HepG2 (cell line): Measurements from ENCODE around the gene CACNA1G. TPM values are rescaled to one million over a fixed set of nuclear protein-coding genes. Genes with fewer than 3 reads are reported as not detected.
A peak's percentile ranks its signal among the peaks of the same experiment; 100 is the strongest.

ENCODE experiments used
- ARNT2 ChIP-seq: sonication (generic); formaldehyde crosslinking; IDR thresholded peaks from 2 replicates; pipeline ENCODE4 v1.8.0; 2022; ENCODE audit warnings: mild to moderate bottlenecking, low read depth, missing genetic modification reagents, moderate library complexity
- CEBPB ChIP-seq: IDR thresholded peaks from 2 replicates; pipeline ENCODE4 v1.6.1; 2011; ENCODE audit warnings: low read depth, low read length, improper control_type of control experiment, borderline replicate concordance
- DNMT3B ChIP-seq: conservative IDR thresholded peaks from 2 replicates; pipeline ENCODE4 v1.6.1; 2016; ENCODE audit warnings: missing biosample characterization, control low read depth
- DPF2 ChIP-seq: sonication (generic); formaldehyde crosslinking; IDR thresholded peaks from 2 replicates; pipeline ENCODE4 v1.4.0; 2020; ENCODE audit warnings: mild to moderate bottlenecking, low read depth, missing genetic modification reagents, borderline replicate concordance
- EED ChIP-seq: sonication (generic); formaldehyde crosslinking; IDR thresholded peaks from 2 replicates; pipeline ENCODE4 v1.5.0; 2020; ENCODE audit warnings: mild to moderate bottlenecking, missing genetic modification reagents
- EP300 ChIP-seq, 3 experiments: sonication (generic) in 1 of 3; formaldehyde crosslinking in 1 of 3; IDR thresholded peaks; 2 replicates each; pipeline versions ENCODE4 v1.5.1 to v1.6.1; 2011 to 2020; ENCODE audit warnings: low read depth in 2 of 3, low read length in 2 of 3, borderline replicate concordance in 1 of 3, improper control_type of control experiment in 1 of 3, mild to moderate bottlenecking in 1 of 3, missing genetic modification reagents in 1 of 3, moderate library complexity in 1 of 3
- JUND ChIP-seq: sonication (generic); formaldehyde crosslinking; IDR thresholded peaks from 2 replicates; pipeline ENCODE4 v1.8.0; 2022; ENCODE audit warnings: mild to moderate bottlenecking, missing genetic modification reagents
- KAT2B ChIP-seq: fragments of 150-350 bp; IDR thresholded peaks from 2 replicates; pipeline ENCODE4 v1.6.1; 2014; ENCODE audit warnings: low read depth, low read length, borderline replicate concordance
- NR2F2 ChIP-seq: IDR thresholded peaks from 2 replicates; pipeline ENCODE4 v1.6.1; 2012; ENCODE audit warnings: low read depth, inconsistent platforms, borderline replicate concordance
- NRL ChIP-seq: sonication (generic); formaldehyde crosslinking; IDR thresholded peaks from 2 replicates; pipeline ENCODE4 v1.5.0; 2020; ENCODE audit warnings: missing genetic modification reagents, mild to moderate bottlenecking, moderate library complexity, borderline replicate concordance
- POGZ ChIP-seq: sonication (generic); formaldehyde crosslinking; IDR thresholded peaks from 2 replicates; pipeline ENCODE4 v1.4.0; 2020; ENCODE audit warnings: mild to moderate bottlenecking, missing genetic modification reagents
- SIN3B ChIP-seq: fragments of 150-350 bp; IDR thresholded peaks from 2 replicates; pipeline ENCODE4 v1.6.1; 2014; ENCODE audit warnings: low read length
- SOX5 ChIP-seq: IDR thresholded peaks from 2 replicates; pipeline ENCODE4 v1.6.1; 2016; ENCODE audit warnings: borderline replicate concordance
- SSRP1 ChIP-seq: IDR thresholded peaks from 2 replicates; pipeline ENCODE4 v1.6.1; 2016; ENCODE audit warnings: control low read depth
- STAT5B ChIP-seq: sonication (generic); formaldehyde crosslinking; IDR thresholded peaks from 2 replicates; pipeline ENCODE4 v1.4.0; 2020; ENCODE audit warnings: missing genetic modification reagents
- USF2 ChIP-seq, 2 experiments: sonication (generic) in 1 of 2; formaldehyde crosslinking in 1 of 2; IDR thresholded peaks; 2 replicates each; pipeline versions ENCODE4 v1.5.1 to v1.6.1; 2011 to 2020; ENCODE audit warnings: borderline replicate concordance in 1 of 2, low read depth in 1 of 2, low read length in 1 of 2, mild to moderate bottlenecking in 1 of 2, missing genetic modification reagents in 1 of 2, moderate library complexity in 1 of 2
- ZMYM2 ChIP-seq: sonication (generic); formaldehyde crosslinking; IDR thresholded peaks from 2 replicates; pipeline ENCODE4 v1.8.0; 2022; ENCODE audit warnings: mild to moderate bottlenecking, missing genetic modification reagents
- ZNF543 ChIP-seq: sonication (generic); formaldehyde crosslinking; IDR thresholded peaks from 2 replicates; pipeline ENCODE4 v1.4.0; 2020; ENCODE audit warnings: mild to moderate bottlenecking, missing genetic modification reagents
- ZNF660 ChIP-seq: sonication (generic); formaldehyde crosslinking; IDR thresholded peaks from 2 replicates; pipeline ENCODE4 v1.5.1; 2020; ENCODE audit warnings: mild to moderate bottlenecking, low read depth, missing genetic modification reagents, borderline replicate concordance
- ZSCAN22 ChIP-seq: sonication (generic); formaldehyde crosslinking; IDR thresholded peaks from 2 replicates; pipeline ENCODE4 v1.4.0; 2020; ENCODE audit warnings: mild to moderate bottlenecking, missing genetic modification reagents
- polyA plus RNA-seq, 8 experiments: library from polyadenylated mRNA; depleted of rRNA in 3 of 8; stranded (reverse) in 7 of 8; unstranded in 1 of 8; fragments of >200 nt; fragmentation: Illumina TruSeq in 4 of 8; extraction: Trizol in 4 of 8; gene quantifications; 2 replicates each; pipeline versions ENCODE4 v1.2.1 to v1.2.3, GENCODE V29; 2011 to 2016; ENCODE audit warnings: low read depth in 4 of 8, missing spikeins in 1 of 8, mixed read lengths in 1 of 8; ENCODE audit not compliant: insufficient read depth in 1 of 8
- total RNA-seq, 5 experiments: library from RNA; depleted of rRNA; stranded (reverse); fragments of >200 nt; fragmentation: Illumina TruSeq; extraction: Trizol; gene quantifications; 2 replicates each; pipeline ENCODE4 v1.2.3, GENCODE V29; 2016; ENCODE audit warnings: low read depth in 1 of 5
- TF ChIP-seq, protein P1 (sequence below): sonication (generic); formaldehyde crosslinking; IDR thresholded peaks from 2 replicates; pipeline ENCODE4 v1.9.0; 2021; ENCODE audit warnings: mild to moderate bottlenecking, missing genetic modification reagents

Gene CACNA1G
- total and polyA plus RNA-seq, 2 of the 13 experiments (the other 11 are each of a cell fraction or from before 2014, with no cell fraction given), result 0.02 TPM; not detected in 1

- TF ChIP-seq, protein P1, sequence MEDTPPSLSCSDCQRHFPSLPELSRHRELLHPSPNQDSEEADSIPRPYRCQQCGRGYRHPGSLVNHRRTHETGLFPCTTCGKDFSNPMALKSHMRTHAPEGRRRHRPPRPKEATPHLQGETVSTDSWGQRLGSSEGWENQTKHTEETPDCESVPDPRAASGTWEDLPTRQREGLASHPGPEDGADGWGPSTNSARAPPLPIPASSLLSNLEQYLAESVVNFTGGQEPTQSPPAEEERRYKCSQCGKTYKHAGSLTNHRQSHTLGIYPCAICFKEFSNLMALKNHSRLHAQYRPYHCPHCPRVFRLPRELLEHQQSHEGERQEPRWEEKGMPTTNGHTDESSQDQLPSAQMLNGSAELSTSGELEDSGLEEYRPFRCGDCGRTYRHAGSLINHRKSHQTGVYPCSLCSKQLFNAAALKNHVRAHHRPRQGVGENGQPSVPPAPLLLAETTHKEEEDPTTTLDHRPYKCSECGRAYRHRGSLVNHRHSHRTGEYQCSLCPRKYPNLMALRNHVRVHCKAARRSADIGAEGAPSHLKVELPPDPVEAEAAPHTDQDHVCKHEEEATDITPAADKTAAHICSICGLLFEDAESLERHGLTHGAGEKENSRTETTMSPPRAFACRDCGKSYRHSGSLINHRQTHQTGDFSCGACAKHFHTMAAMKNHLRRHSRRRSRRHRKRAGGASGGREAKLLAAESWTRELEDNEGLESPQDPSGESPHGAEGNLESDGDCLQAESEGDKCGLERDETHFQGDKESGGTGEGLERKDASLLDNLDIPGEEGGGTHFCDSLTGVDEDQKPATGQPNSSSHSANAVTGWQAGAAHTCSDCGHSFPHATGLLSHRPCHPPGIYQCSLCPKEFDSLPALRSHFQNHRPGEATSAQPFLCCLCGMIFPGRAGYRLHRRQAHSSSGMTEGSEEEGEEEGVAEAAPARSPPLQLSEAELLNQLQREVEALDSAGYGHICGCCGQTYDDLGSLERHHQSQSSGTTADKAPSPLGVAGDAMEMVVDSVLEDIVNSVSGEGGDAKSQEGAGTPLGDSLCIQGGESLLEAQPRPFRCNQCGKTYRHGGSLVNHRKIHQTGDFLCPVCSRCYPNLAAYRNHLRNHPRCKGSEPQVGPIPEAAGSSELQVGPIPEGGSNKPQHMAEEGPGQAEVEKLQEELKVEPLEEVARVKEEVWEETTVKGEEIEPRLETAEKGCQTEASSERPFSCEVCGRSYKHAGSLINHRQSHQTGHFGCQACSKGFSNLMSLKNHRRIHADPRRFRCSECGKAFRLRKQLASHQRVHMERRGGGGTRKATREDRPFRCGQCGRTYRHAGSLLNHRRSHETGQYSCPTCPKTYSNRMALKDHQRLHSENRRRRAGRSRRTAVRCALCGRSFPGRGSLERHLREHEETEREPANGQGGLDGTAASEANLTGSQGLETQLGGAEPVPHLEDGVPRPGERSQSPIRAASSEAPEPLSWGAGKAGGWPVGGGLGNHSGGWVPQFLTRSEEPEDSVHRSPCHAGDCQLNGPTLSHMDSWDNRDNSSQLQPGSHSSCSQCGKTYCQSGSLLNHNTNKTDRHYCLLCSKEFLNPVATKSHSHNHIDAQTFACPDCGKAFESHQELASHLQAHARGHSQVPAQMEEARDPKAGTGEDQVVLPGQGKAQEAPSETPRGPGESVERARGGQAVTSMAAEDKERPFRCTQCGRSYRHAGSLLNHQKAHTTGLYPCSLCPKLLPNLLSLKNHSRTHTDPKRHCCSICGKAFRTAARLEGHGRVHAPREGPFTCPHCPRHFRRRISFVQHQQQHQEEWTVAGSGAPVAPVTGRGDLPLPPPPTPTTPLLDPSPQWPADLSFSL (CRISPR knock-in tag), result peak; percentile 26; the same call in 1 of the 2 replicates
- TF ChIP-seq USF2 (IDR thresholded peaks at IDR 0.05; ENCODE audit: low read depth, low read length), result peak; percentile 85
- peak; percentile 76; the same call in 1 of the 2 replicates for TF ChIP-seq USF2 (CRISPR knock-in tag; IDR thresholded peaks at IDR 0.05; ENCODE audit: borderline replicate concordance)
- 0 out of 2 replicates have a peak, but pooled peaks have one; percentile 28 for TF ChIP-seq DNMT3B (CRISPR knock-in tag)
- no peak for TF ChIP-seq ZSCAN22 (CRISPR knock-in tag)
- no peak for TF ChIP-seq ARNT2
- peak; percentile 64 for TF ChIP-seq NRL (CRISPR knock-in tag)
- no peak for TF ChIP-seq ZNF543 (CRISPR knock-in tag)
- peak; percentile 62 for TF ChIP-seq CEBPB
- no peak for TF ChIP-seq EP300 (IDR thresholded peaks at IDR 0.05; ENCODE audit: low read depth in 2 of 2, low read length in 2 of 2)
- no peak for TF ChIP-seq EP300 (CRISPR knock-in tag; IDR thresholded peaks at IDR 0.05; ENCODE audit: borderline replicate concordance)
- TF ChIP-seq STAT5B, result no peak
- peak; percentile 70; the same call in 1 of the 2 replicates for TF ChIP-seq SSRP1 (CRISPR knock-in tag)
- no peak for TF ChIP-seq KAT2B
- TF ChIP-seq ZMYM2 (CRISPR knock-in tag), result no peak
- no peak for TF ChIP-seq JUND (CRISPR knock-in tag)
- no peak for TF ChIP-seq ZNF660 (CRISPR knock-in tag)
- TF ChIP-seq SOX5 (CRISPR knock-in tag), result peak; percentile 53; the same call in 1 of the 2 replicates
- no peak for TF ChIP-seq DPF2
- TF ChIP-seq NR2F2, result no peak
- TF ChIP-seq EED (CRISPR knock-in tag), result no peak
- TF ChIP-seq POGZ (CRISPR knock-in tag), result 0 out of 2 replicates have a peak, but pooled peaks have one; percentile 38
- TF ChIP-seq SIN3B, result 0 out of 2 replicates have a peak, but pooled peaks have one; percentile 43
These were observed 9.7 kb upstream of the CACNA1G start (continued) for GRCh38 chr17:50550661-50551432.
